GM23248 (cell line): ENCODE data around the gene SFT2D3.

Experiments
- EZH2 ChIP-seq: fragments of 200-600 bp; sonication (generic); IDR thresholded peaks from 2 replicates; pipeline ENCODE4 v1.6.1; 2018; ENCODE audit warnings: antibody characterized with exemption, mild to moderate bottlenecking; ENCODE audit not compliant: insufficient read depth, poor library complexity, severe bottlenecking
- EZH2phosphoT487 ChIP-seq: fragments of 200-600 bp; sonication (generic); IDR thresholded peaks from 2 replicates; pipeline ENCODE4 v1.6.1; 2018; ENCODE audit warnings: antibody characterized with exemption, moderate library complexity, mild to moderate bottlenecking, low read depth; ENCODE audit not compliant: insufficient read depth

DNA sequence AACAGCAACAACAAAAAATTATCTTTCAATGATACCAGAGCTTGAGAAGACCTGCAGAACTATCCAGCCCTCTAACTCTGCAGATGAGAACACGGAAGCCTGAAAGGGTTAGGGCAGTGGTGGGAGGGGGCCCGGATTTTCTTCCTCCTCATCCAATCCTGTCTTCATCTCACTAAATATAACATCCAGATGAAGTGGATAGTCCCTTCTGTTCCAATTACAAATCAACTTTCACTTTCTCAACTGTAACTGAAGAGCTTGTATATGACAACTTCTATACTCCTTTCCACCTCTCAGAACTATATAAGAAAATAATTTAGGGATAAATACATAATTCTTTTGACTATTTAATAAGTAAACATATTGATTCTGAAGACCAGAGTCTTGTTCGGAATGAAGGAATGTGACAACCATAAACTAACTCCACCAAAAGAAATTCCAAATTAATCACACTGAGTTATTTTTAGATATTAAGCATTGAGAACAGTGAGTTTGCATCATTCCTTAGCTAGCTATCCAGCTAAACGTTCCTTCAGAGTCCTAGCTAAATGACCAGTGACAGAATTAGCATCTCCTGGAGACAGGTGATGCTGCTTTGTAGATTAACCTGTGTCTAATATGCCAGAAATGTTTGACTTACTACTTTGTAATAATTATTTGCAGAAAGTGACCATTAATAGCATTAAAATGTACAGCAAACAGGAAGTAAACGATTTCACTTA lies 32.7 kb downstream of the SFT2D3 start:
- TF ChIP-seq EZH2 (no peak), EZH2phosphoT487 (no peak)
